IPS-20b (cell line): ENCODE measurements around the gene TTC3.

Experiments used
- H3K27ac ChIP-seq: one replicate; pipeline ENCODE4 v1.5.1; 2013; ENCODE audit warnings: low read length
- H3K27me3 ChIP-seq: 2 replicates; pipeline ENCODE4 v1.6.1; 2013; ENCODE audit warnings: mild to moderate bottlenecking, low read length, inconsistent platforms; ENCODE audit not compliant: insufficient read depth
- H3K36me3 ChIP-seq: 2 replicates; pipeline ENCODE4 v1.6.1; 2013; ENCODE audit warnings: low read depth, mild to moderate bottlenecking, inconsistent platforms, low read length, moderate library complexity; ENCODE audit not compliant: insufficient read depth
- H3K4me1 ChIP-seq: 2 replicates; pipeline ENCODE4 v1.6.1; 2013; ENCODE audit warnings: mild to moderate bottlenecking, control low read depth, inconsistent platforms, low read length, moderate library complexity; ENCODE audit not compliant: insufficient read depth
- H3K4me3 ChIP-seq: 2 replicates; pipeline ENCODE4 v1.5.1; 2013; ENCODE audit warnings: mild to moderate bottlenecking, low read length, inconsistent platforms
- H3K9ac ChIP-seq: 2 replicates; pipeline ENCODE4 v1.6.1; 2013; ENCODE audit warnings: low read depth, mild to moderate bottlenecking, inconsistent platforms, low read length, moderate library complexity
- H3K9me3 ChIP-seq: 2 replicates; pipeline ENCODE4 v1.6.1; 2013; ENCODE audit warnings: mild to moderate bottlenecking, low read depth, low read length, inconsistent platforms; ENCODE audit not compliant: insufficient read depth

Gene TTC3

GRCh38 chr21:37199057-37199924 lies 126.2 kb downstream of the TTC3 start:
- Histone ChIP-seq H3K27ac (no peak overlapping the region), H3K36me3 (peaks cover 31% of the 10 kb centered on the region), H3K27me3 (no peaks in the 10 kb centered on the region), H3K4me3 (no peak overlapping the region), H3K9me3 (no peaks in the 10 kb centered on the region), H3K9ac (no peak overlapping the region), H3K4me1 (peaks cover 6% of the 10 kb centered on the region; the same call in 1 of the 2 replicates)

DNA sequence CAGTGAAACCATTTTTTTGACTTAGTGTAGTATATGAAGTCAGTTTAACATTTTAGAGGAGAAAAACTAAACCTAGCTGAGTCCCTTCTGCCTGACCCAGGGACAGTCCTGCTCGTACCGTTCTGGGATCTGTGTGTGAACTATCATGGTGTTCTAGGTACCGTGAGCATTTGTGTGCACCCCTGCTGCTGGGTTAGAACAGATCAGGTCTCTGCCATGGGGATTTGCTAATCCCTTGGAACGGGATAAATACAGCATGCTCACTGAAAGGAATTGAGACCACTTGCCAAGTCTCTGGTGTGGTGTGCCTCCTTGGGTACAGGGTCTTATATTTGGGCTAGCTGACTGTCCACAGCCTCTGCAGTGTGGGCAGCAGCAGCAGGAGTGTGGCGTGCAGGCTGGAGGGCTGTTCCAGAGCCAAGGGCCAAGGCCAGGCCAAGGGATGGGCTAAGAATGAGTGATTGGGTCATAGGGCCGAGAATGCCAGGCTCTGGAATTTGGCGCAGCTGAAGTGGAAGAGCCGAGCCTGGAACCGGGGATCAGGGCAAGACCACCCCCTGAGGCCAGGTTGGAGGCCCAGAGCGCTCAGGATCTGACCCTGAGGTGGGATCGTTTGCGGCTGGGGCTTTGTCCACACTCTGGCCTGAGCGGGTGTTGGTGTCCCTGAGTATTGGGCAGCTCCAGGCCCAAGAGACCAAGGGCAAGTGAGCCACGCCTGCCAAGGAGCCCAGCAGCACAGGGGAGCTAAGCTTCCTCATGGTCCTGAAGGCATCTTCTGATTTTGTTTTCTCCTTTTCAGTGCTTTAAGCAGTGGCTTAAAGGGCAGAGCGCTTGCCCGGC lies 127.8 kb downstream of the TTC3 start:
- no peaks in the 10 kb centered on the region for H3K27me3 ChIP-seq
- H3K9me3 ChIP-seq = no peaks in the 10 kb centered on the region
- no peak overlapping the region for H3K4me3 ChIP-seq
- H3K9ac ChIP-seq = no peak overlapping the region
- H3K4me1 ChIP-seq = peaks cover 6% of the 10 kb centered on the region; the same call in 1 of the 2 replicates
- peaks cover 24% of the 10 kb centered on the region for H3K36me3 ChIP-seq
- no peak overlapping the region for H3K27ac ChIP-seq

DNA sequence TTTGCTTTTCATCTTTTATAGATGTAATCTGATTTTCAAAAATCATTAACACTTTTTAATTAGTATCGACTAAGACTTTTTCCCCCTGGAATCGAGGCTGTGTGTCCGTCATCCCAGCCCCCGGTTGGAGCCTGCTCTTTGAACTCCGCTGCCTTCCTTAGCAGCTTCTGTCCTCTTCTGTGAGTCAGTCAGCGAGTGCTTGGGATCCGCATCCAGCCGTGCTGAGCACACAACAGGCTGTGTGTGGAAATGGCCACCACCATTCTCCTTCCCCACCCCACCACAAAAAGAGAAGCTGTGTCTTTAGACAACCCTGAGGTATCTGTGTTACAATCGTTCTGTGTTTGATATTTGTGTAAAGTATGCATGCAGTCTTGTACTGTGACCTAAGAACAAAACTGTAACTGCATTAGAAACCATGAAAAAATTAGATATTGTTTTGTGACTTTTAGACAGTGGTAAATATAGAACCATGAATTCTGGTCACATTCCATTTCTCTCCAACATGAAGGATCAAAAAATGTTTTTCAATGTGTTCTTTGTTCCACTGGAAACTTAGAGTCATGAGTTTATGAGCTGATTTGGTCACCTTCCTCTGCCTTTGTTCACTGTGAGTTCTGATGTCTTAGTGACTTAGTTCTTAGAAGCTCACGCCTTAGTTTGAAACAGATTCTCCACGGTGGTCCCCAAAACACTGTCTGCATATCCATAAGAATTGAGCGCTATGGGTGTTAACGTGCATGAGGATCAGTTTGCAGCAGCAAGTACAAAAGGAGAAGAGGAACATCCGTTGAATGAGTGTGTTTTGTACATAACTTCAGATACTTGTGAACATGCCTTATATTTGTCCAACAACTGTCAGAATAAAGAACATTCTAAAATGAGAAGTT lies 129.4 kb downstream of the TTC3 start:
- 0 out of 2 replicates have a peak overlapping the region, but pooled peaks have one; percentile 7 for H3K9ac ChIP-seq
- H3K9me3 ChIP-seq = no peaks in the 10 kb centered on the region
- peaks cover 6% of the 10 kb centered on the region; the same call in 1 of the 2 replicates for H3K4me1 ChIP-seq
- H3K4me3 ChIP-seq = no peak overlapping the region
- no peaks in the 10 kb centered on the region for H3K27me3 ChIP-seq
- no peak overlapping the region for H3K27ac ChIP-seq
- peaks cover 23% of the 10 kb centered on the region for H3K36me3 ChIP-seq

DNA sequence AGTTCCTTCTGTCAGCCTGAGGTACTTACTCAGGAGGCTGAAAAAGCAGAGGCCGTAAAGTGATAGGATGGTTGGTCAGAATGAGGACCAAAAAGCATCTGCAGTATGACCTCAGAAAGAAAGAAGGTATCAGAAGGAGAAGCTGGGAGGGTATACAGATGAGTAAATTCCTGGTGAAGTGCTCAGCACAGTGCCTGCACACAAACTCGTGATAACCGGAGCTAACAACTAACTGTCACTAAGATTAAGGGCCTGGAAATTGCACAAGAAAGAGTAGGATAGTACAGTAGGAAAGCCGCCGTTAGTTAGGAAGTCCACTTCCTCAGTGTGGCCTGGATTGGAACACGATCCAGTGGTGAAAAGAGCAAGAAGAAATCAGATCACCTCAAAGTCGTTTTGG lies 131.5 kb downstream of the TTC3 start:
- Histone ChIP-seq H3K9ac (no peak overlapping the region), H3K27me3 (no peaks in the 10 kb centered on the region), H3K9me3 (peaks cover 2% of the 10 kb centered on the region; the same call in 1 of the 2 replicates), H3K36me3 (peaks cover 17% of the 10 kb centered on the region), H3K4me3 (no peak overlapping the region), H3K4me1 (peaks cover 6% of the 10 kb centered on the region; the same call in 1 of the 2 replicates), H3K27ac (no peak overlapping the region)

DNA sequence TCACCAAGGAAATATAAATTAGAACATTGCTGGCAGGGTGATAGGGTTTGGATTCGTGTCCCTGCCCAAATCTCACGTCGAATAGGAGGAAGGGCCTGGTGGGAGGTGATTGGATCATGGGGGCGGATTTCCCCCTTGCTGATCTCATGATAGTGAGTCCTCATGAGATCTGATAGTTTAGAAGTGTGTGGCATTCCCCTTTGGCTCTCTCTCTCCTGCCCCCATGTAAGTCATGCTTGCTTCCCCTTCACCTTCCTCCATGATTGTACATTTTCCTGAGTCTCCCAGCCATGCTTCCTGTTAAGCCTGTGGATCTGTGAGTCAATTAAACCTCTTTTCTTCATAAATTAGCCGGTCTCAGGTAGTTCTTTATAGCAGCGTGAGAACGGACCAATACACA lies 133.4 kb downstream of the TTC3 start:
- Histone ChIP-seq H3K36me3 (peaks cover 7% of the 10 kb centered on the region), H3K27me3 (no peaks in the 10 kb centered on the region), H3K9me3 (peaks cover 16% of the 10 kb centered on the region; the same call in 1 of the 2 replicates), H3K4me1 (peaks cover 6% of the 10 kb centered on the region; the same call in 1 of the 2 replicates), H3K4me3 (no peak overlapping the region), H3K9ac (no peak overlapping the region), H3K27ac (no peak overlapping the region)

DNA sequence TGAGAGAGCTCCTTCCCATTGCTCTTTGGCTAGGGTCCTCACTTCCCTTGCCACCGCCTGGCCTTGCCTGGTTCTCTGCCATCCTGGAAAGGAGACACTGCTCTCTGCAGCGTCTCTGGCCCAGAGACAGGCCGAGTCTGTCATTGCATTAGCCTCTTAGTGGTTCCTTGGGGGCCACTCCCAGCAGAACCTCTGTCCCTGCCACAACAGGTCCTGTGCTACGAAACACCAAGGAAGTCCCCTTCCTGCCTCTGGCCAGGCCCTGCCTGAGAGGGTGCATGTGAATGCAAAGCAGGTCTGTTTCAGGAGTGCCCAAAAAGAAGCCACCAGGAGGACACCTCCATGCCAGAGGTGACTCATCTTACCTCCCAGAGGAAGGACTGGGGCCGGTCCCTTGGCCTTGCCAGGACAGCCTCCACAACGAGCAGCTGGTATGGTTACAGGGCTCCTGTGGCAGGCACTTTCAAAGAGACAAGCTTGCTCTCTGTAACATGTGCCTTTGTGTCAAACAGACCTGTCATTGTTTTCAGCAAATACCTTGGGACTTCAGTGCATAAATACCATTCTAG lies 134.5 kb downstream of the TTC3 start:
- H3K36me3 ChIP-seq = peaks cover 4% of the 10 kb centered on the region; the same call in 1 of the 2 replicates
- no peak overlapping the region for H3K4me3 ChIP-seq
- H3K9me3 ChIP-seq = peaks cover 16% of the 10 kb centered on the region; the same call in 1 of the 2 replicates
- no peak overlapping the region for H3K27ac ChIP-seq
- H3K4me1 ChIP-seq = peaks cover 3% of the 10 kb centered on the region; the same call in 1 of the 2 replicates
- no peak overlapping the region for H3K9ac ChIP-seq
- no peaks in the 10 kb centered on the region for H3K27me3 ChIP-seq

GRCh38 chr21:37208056-37208721 lies 135.1 kb downstream of the TTC3 start:
- no peak overlapping the region for H3K27ac ChIP-seq
- H3K36me3 ChIP-seq = no peaks in the 10 kb centered on the region
- H3K4me1 ChIP-seq = no peaks in the 10 kb centered on the region
- H3K4me3 ChIP-seq = no peak overlapping the region
- peaks cover 16% of the 10 kb centered on the region; the same call in 1 of the 2 replicates for H3K9me3 ChIP-seq
- no peaks in the 10 kb centered on the region for H3K27me3 ChIP-seq
- no peak overlapping the region for H3K9ac ChIP-seq

DNA sequence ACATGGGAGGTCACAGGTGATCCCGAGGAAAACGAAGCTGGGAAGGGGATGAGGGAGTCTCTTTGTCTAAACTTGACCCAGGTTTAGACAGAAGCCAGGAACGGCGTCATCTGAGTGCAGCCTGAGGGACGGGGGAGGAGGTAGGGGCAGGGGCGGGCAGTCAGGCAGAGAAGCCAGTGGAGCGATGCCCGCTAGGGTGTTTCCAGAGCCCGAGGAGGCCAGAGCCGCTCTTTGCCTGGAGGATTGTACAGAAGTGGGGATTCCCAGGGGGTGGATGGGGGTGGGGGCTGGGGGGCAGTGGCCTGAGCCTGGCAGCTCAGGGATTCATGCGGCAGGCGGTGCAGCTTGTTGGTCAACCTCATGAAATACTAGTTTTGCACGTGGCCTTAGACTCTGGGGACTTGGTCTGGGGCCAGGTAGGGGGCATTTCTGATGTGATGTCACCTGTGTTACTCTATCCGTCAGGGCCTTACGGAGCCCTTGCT lies 135.7 kb downstream of the TTC3 start:
- no peaks in the 10 kb centered on the region for H3K4me1 ChIP-seq
- no peak overlapping the region for H3K27ac ChIP-seq
- no peaks in the 10 kb centered on the region for H3K27me3 ChIP-seq
- H3K9me3 ChIP-seq = peaks cover 16% of the 10 kb centered on the region; the same call in 1 of the 2 replicates
- H3K4me3 ChIP-seq = no peak overlapping the region
- H3K36me3 ChIP-seq = no peaks in the 10 kb centered on the region
- no peak overlapping the region for H3K9ac ChIP-seq

DNA sequence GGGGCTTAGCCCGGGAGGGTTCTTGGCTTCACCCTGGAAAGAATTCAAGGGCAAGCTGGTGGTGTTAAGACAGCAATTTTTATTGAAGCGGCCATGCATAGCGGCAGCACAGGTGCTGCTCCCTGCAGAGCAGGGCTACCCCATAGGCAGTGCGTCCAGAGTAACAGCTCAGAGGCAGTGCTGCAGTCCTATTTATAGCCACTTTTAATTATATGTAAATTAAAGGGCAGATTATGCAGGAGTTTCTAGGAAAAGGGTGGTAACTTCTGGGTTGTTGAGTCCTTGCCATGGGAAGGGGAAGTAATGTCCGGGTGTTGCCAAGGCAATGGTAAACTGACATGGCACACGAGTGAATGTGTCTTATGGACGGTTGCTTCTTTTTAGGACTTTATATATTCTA lies 137.1 kb downstream of the TTC3 start:
- Histone ChIP-seq H3K9me3 (peaks cover 16% of the 10 kb centered on the region; the same call in 1 of the 2 replicates), H3K9ac (no peak overlapping the region), H3K27ac (no peak overlapping the region), H3K4me1 (no peaks in the 10 kb centered on the region), H3K36me3 (no peaks in the 10 kb centered on the region), H3K27me3 (no peaks in the 10 kb centered on the region), H3K4me3 (no peak overlapping the region)

- H3K27me3 ChIP-seq = no peaks in the 10 kb centered on the region
- H3K36me3 ChIP-seq = no peaks in the 10 kb centered on the region
- no peaks in the 10 kb centered on the region for H3K4me1 ChIP-seq
- no peak overlapping the region for H3K9ac ChIP-seq
- peaks cover 16% of the 10 kb centered on the region; the same call in 1 of the 2 replicates for H3K9me3 ChIP-seq
- no peak overlapping the region for H3K27ac ChIP-seq
- H3K4me3 ChIP-seq = no peak overlapping the region
These were observed 137.7 kb downstream of the TTC3 start for GRCh38 chr21:37210799-37211198.
